Fibroblast of lung (primary cell): Measurements from ENCODE around the gene KLK13. TPM values are rescaled to one million over a fixed set of nuclear protein-coding genes. Genes with fewer than 3 reads are reported as not detected.

ENCODE experiments used
- DNase-seq, 2 donors: peaks; one replicate each; pipeline versions ENCODE4 v3.0.0 to v3.0.0-alpha.2; 2010; ENCODE audit warnings: low read depth in 2 of 2
- H2AFZ ChIP-seq: 2 replicates; pipeline ENCODE4 v1.5.1; 2012; ENCODE audit warnings: low read length, control low read depth, inconsistent platforms
- H3K27ac ChIP-seq: 2 replicates; pipeline ENCODE4 v1.5.1; 2011; ENCODE audit warnings: low read length, control low read depth; ENCODE audit not compliant: insufficient read depth
- H3K27me3 ChIP-seq: 2 replicates; pipeline ENCODE4 v1.5.1; 2011; ENCODE audit warnings: mild to moderate bottlenecking, low read length; ENCODE audit not compliant: control insufficient read depth, insufficient read depth
- H3K36me3 ChIP-seq: 2 replicates; pipeline ENCODE4 v1.5.1; 2011; ENCODE audit warnings: low read length; ENCODE audit not compliant: control insufficient read depth, insufficient read depth
- H3K4me1 ChIP-seq: 2 replicates; pipeline ENCODE4 v1.5.1; 2011; ENCODE audit warnings: low read length; ENCODE audit not compliant: control insufficient read depth, insufficient read depth; ENCODE audit errors: extremely low read depth
- H3K4me2 ChIP-seq: 2 replicates; pipeline ENCODE4 v1.5.1; 2011; ENCODE audit warnings: low read length, control low read depth; ENCODE audit not compliant: insufficient read depth; ENCODE audit errors: extremely low read depth
- H3K4me3 ChIP-seq, 4 experiments: fragments of 200-600 bp in 1 of 4; sonication (generic) in 1 of 4; replicated peaks in 1 of 4; 2 replicates each; pipeline ENCODE4 v1.5.1; 2011 to 2016; ENCODE audit warnings: low read length in 4 of 4, low read depth in 3 of 4, mild to moderate bottlenecking in 3 of 4, control low read depth in 2 of 4, inconsistent platforms in 1 of 4, mixed read lengths in 1 of 4; ENCODE audit not compliant: insufficient read depth in 1 of 4; ENCODE audit errors: control extremely low read depth in 1 of 4
- H3K79me2 ChIP-seq: 2 replicates; pipeline ENCODE4 v1.5.1; 2012; ENCODE audit warnings: mild to moderate bottlenecking, low read length, inconsistent platforms; ENCODE audit not compliant: control insufficient read depth, insufficient read depth
- H3K9ac ChIP-seq: 2 replicates; pipeline ENCODE4 v1.5.1; 2011; ENCODE audit warnings: mild to moderate bottlenecking, low read length, control low read depth; ENCODE audit not compliant: insufficient read depth
- H3K9me3 ChIP-seq: 2 replicates; pipeline ENCODE4 v1.5.1; 2012; ENCODE audit warnings: low read depth, low read length; ENCODE audit not compliant: control insufficient read depth, insufficient read depth
- H4K20me1 ChIP-seq: 2 replicates; pipeline ENCODE4 v1.5.1; 2011; ENCODE audit warnings: low read length; ENCODE audit not compliant: control insufficient read depth, insufficient read depth; ENCODE audit errors: extremely low read depth
- EZH2 ChIP-seq: IDR thresholded peaks from 2 replicates; pipeline ENCODE4 v1.5.1; 2012; ENCODE audit warnings: low read length, control low read depth, mild to moderate bottlenecking; ENCODE audit errors: missing control alignments
- polyA plus RNA-seq, 2 donors: library from polyadenylated mRNA; depleted of rRNA in 1 of 2; stranded (reverse) in 1 of 2; unstranded in 1 of 2; fragments of >200 nt; gene quantifications; 2 replicates each; pipeline ENCODE4 v1.2.1, GENCODE V29; 2011 to 2012; ENCODE audit warnings: missing spikeins in 1 of 2
- total RNA-seq: library from RNA; depleted of rRNA; stranded (reverse); fragments of >200 nt; gene quantifications from 2 replicates; pipeline ENCODE4 v1.2.1, GENCODE V29; 2014
- TF ChIP-seq, protein P1 (sequence below), 2 donors: IDR thresholded peaks in 1 of 2; conservative IDR thresholded peaks in 1 of 2; 1 replicate in 1 of 2; 2 replicates in 1 of 2; pipeline ENCODE4 v1.5.1; 2011 to 2012; ENCODE audit warnings: low read length in 2 of 2, control low read depth in 1 of 2, inconsistent platforms in 1 of 2, low read depth in 1 of 2, mild to moderate bottlenecking in 1 of 2

The KLK13 gene
- total and polyA plus RNA-seq, 2 donors (not counting 1 experiment from before 2014, with no cell fraction given) = not detected

DNA sequence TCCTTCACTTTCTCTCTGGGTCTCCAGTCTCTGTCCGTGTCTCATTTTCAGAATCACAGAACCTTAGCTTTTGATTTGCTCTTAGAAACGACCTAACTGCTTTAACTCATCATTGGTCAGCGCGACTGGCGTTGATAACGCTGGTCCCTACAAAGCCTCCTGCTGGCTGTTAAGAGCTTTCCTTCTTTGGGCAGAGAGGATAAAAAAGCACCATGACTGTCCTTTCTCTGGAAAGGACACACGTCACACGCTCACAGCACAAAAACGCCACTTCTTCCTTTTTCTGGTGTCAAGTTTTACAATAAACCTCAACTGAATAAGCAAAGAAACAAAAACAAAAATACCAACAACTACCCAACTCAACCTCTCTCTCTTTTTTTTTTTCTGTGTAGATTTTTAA, 28.4 kb downstream of the KLK13 start:
- TF ChIP-seq EZH2 = no peak
- TF ChIP-seq, protein P1, sequence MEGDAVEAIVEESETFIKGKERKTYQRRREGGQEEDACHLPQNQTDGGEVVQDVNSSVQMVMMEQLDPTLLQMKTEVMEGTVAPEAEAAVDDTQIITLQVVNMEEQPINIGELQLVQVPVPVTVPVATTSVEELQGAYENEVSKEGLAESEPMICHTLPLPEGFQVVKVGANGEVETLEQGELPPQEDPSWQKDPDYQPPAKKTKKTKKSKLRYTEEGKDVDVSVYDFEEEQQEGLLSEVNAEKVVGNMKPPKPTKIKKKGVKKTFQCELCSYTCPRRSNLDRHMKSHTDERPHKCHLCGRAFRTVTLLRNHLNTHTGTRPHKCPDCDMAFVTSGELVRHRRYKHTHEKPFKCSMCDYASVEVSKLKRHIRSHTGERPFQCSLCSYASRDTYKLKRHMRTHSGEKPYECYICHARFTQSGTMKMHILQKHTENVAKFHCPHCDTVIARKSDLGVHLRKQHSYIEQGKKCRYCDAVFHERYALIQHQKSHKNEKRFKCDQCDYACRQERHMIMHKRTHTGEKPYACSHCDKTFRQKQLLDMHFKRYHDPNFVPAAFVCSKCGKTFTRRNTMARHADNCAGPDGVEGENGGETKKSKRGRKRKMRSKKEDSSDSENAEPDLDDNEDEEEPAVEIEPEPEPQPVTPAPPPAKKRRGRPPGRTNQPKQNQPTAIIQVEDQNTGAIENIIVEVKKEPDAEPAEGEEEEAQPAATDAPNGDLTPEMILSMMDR (conservative IDR thresholded peaks at IDR 0.05 in 1 of 2, IDR thresholded peaks at IDR 0.05 in 1 of 2; ENCODE audit: low read depth in 1 of 2, low read length in 2 of 2) = no peak

DNA sequence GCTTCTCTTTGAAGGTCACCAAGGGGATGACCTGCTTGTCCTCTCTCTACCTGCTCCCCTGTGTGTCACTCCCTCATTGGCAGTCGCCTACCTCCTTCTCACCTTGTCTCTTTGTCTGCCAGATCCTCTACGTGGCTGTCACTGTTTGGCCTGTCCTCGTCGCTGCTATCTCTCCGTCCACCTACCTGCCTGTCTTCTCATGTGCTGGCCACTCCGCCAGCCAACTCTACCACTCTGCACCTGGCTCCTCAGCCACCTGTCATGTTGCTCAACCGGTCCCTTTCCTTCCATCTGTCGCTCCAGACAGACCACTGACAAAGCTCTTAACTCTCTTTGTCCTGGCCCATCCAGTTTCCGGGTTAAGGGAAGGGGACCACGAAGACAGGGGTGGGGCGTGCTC, 30.2 kb downstream of the KLK13 start, which contains the start of gene KLK12:
Gene KLK12, minus strand, starts transcription at position 299 of the 400 bp plus-strand sequence. CDS start 381 bp downstream, outside the sequence.
- H2AFZ ChIP-seq = no peak within 1 kb of the TSS
- no peaks in the 10 kb centered on the region for H3K79me2 ChIP-seq
- no peak within 1 kb of the TSS for H3K4me2 ChIP-seq
- no peak for DNase-seq
- H3K36me3 ChIP-seq = no peaks in the 10 kb centered on the region
- no peaks in the 10 kb centered on the region for H3K4me1 ChIP-seq
- no peaks in the 10 kb centered on the region for H3K27me3 ChIP-seq
- no peak for TF ChIP-seq EZH2
- TF ChIP-seq, protein P1 (conservative IDR thresholded peaks at IDR 0.05 in 1 of 2, IDR thresholded peaks at IDR 0.05 in 1 of 2; ENCODE audit: low read depth in 1 of 2, low read length in 2 of 2) = no peak
- no peak within 1 kb of the TSS for H3K27ac ChIP-seq
- H3K9me3 ChIP-seq = no peaks in the 10 kb centered on the region
- H4K20me1 ChIP-seq = no peaks in the 10 kb centered on the region
- H3K9ac ChIP-seq = no peak within 1 kb of the TSS
- H3K4me3 ChIP-seq = no peak within 1 kb of the TSS

More for the DNA sequence above, 28.4 kb downstream of the KLK13 start:
- H2AFZ ChIP-seq = no peak overlapping the region
- H4K20me1 ChIP-seq = no peaks in the 10 kb centered on the region
- no peak for DNase-seq
- H3K79me2 ChIP-seq = no peaks in the 10 kb centered on the region
- no peaks in the 10 kb centered on the region for H3K27me3 ChIP-seq
- no peaks in the 10 kb centered on the region for H3K9me3 ChIP-seq
- H3K9ac ChIP-seq = no peak overlapping the region
- no peaks in the 10 kb centered on the region for H3K36me3 ChIP-seq
- H3K27ac ChIP-seq = no peak overlapping the region
- H3K4me2 ChIP-seq = no peak overlapping the region
- no peak overlapping the region for H3K4me3 ChIP-seq
- H3K4me1 ChIP-seq = no peaks in the 10 kb centered on the region

DNA sequence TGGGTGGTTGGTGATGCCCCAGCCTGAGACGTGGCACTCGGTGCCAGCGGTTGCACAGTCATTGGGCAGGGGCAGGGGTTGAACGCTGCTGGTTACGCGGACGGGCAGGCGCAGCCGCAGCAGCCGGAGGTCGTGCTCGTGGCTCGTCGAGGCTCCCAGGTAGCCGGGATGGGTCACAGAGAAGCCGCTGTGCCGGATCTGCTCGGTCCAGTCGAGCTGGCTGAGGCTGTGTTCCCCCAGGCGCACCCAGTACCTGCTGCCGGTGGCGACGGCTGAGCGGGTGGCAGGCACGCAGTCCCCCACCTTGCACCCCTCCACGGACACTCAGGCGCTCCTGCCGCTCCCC, 33.0 kb downstream of the KLK13 start:
- no peaks in the 10 kb centered on the region for H3K79me2 ChIP-seq
- H3K4me1 ChIP-seq = no peaks in the 10 kb centered on the region
- no peaks in the 10 kb centered on the region for H4K20me1 ChIP-seq
- no peak overlapping the region for H3K9ac ChIP-seq
- no peak for DNase-seq
- H3K9me3 ChIP-seq = no peaks in the 10 kb centered on the region
- H3K4me3 ChIP-seq = no peak overlapping the region
- no peak overlapping the region for H3K27ac ChIP-seq
- no peaks in the 10 kb centered on the region for H3K36me3 ChIP-seq
- no peak overlapping the region for H2AFZ ChIP-seq
- TF ChIP-seq, protein P1 (conservative IDR thresholded peaks at IDR 0.05 in 1 of 2, IDR thresholded peaks at IDR 0.05 in 1 of 2; ENCODE audit: low read depth in 1 of 2, low read length in 2 of 2) = no peak
- TF ChIP-seq EZH2 = no peak
- no peak overlapping the region for H3K4me2 ChIP-seq
- H3K27me3 ChIP-seq = no peaks in the 10 kb centered on the region
